Activated CD8-positive, alpha-beta memory T cell treated with anti-CD3 and anti-CD28 coated beads, Interleukin-2, amount 50 U/mL, for 1 hour (primary cell): ENCODE results near the gene TRAPPC2.
A peak's percentile ranks its signal among the peaks of the same experiment; 100 is the strongest.

Experiments
- DNase-seq: peaks from one replicate; pipeline ENCODE4 v3.0.0-alpha.2; 2020; ENCODE audit errors: extremely low read depth

TRAPPC2 gene

GRCh38 chrX:13734278-13735172 lies at the start of gene TRAPPC2, which contains the start of gene OFD1:
Gene TRAPPC2, minus strand, starts transcription at chrX:13734620. Its CDS starts 14,657 bp downstream, at chrX:13719963.
Gene OFD1, plus strand, starts transcription at chrX:13734748. Its CDS starts 324 bp downstream, at chrX:13735072.
- peak; percentile 84 for DNase-seq

- no peak for DNase-seq
These were observed 46.5 kb upstream of the TRAPPC2 start for GRCh38 chrX:13780868-13781427.

- no peak for DNase-seq
These were observed 44.5 kb upstream of the TRAPPC2 start for GRCh38 chrX:13778916-13779315.

GRCh38 chrX:13776387-13776786 lies 42.0 kb upstream of the TRAPPC2 start:
- no peak for DNase-seq

DNA sequence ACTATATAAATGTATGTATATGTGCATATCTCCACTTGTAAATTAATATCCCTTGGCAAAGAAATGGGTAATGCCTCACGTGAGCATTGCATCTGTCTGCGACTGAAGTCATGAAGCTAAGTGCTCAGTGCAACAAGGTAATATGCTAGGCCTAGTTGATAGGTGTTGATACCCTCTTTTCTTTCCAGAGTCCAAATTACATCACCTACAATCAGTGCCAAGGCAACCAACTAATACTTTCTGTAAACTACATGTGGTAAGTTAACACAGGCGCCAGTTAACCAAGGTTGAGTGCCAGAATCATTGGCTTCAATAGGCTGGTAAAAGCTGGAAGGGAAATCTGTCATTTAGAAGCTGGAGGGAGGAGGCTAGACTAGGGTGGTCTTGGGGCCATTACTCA lies 41.4 kb upstream of the TRAPPC2 start:
- no peak for DNase-seq

DNA sequence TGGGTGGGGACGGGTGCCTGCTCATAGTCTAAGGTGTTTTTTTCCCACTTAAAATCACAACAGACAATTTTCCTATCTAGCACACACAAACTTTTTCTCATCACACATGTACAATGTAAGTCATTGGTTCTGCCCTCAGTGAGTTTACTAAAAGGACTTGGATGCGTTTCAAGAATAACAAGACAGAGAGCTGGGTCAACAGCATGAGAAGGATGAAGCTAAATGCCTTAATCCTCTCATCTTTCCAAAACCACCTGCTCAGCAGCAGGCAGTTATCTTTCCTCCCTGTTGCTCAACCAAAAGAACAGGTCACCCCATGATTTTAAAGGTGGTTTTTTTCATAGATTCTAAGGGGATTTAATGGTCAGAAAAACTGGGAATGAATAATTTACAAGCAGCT lies 40.3 kb upstream of the TRAPPC2 start:
- no peak for DNase-seq

DNA sequence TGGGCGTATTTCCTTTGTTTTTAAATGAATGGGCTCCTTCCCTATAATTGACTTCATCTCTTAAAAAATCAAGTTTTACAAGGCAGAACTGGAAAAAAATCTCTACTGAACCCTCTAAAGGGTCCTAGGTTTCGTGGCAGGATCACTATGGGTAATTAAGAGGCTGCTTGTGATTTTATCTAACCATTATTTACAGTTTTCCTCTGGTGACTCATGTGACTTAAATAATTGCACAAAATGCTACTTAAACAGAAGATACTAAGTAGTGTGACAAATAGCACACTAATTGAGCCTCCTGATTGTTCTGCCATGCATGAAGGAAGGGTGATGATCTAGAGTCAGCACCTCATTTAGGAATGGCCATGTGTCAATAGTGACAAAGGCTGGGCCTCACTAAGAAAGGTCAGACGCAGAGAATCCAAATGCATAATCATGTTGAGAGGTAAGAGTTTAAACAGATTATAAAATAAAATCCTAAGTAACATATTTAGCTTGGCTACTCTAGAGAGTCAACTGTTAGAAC lies 35.7 kb upstream of the TRAPPC2 start:
- DNase-seq: no peak

GRCh38 chrX:13768939-13769338 lies 34.5 kb upstream of the TRAPPC2 start:
- no peak for DNase-seq

- no peak for DNase-seq
These were observed 30.3 kb upstream of the TRAPPC2 start for GRCh38 chrX:13764765-13765164.

DNA sequence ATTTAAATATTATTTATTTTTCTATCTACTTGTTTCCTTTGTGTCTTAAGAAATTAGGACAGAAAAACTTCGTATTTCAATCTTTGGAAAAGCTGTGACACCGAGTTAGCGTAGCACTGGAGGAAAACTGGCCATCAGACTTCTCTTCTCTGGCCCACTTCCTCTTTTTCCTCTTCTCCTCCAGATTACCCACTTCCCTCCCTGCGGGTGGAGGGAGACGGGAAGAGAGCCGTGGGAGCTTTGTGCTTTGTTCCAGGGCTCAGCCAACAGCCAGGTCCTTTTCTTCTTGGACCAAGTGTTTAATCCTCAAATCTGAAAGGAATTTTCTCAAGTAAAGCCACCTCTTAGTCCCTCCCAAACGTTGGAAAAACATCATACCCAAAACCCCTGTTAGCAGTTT lies 29.9 kb upstream of the TRAPPC2 start:
- no peak for DNase-seq

DNA sequence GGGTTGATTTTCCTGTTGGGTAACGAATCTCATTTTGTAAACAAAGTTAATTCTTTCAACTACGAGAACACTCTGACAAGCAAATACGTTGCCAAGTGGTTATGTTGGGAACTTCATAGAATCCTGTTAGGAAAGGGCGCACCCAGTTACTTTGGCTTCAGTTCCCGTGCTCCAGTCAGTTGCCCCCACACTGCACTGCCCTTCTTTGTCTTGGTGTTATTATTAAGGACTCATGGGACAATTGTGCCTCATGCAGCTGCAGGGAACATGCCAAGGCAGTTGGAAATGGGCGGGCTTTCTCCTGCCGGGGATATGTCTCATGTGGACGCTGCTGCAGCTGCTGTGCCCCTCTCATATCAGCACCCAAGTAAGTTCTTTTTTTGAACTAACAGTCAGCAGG lies 29.1 kb upstream of the TRAPPC2 start:
- DNase-seq: no peak

GRCh38 chrX:13761606-13762414 lies 27.4 kb upstream of the TRAPPC2 start:
- no peak for DNase-seq

GRCh38 chrX:13760426-13760825 lies 26.0 kb upstream of the TRAPPC2 start:
- no peak for DNase-seq

DNA sequence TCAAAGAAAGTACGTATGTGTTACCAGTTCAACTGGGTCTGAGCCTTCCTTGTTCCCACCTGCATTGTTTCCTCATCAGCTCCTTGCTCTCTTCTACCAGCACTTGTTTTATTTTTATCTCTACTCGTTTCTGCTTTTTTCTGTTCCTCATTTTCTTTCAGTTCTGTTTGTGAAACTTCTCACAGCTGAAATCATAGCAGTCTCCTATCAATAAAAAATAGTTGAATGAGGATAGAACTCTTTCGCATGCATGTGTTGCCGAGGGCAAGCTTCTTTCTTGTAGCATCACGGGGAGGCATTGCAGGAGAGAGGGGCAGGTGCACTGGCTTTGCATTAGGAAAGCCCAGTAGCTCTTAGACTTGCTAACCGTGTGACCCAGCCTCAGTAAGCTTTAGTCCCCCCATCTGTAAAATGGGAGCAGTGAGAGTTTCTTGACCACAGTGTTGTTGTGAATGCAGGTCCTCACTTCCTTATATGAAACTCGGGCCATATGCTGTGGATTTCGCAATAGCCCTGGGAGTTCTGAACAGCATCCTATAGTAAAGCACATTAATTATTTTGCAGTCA lies 24.8 kb upstream of the TRAPPC2 start:
- DNase-seq: no peak

DNA sequence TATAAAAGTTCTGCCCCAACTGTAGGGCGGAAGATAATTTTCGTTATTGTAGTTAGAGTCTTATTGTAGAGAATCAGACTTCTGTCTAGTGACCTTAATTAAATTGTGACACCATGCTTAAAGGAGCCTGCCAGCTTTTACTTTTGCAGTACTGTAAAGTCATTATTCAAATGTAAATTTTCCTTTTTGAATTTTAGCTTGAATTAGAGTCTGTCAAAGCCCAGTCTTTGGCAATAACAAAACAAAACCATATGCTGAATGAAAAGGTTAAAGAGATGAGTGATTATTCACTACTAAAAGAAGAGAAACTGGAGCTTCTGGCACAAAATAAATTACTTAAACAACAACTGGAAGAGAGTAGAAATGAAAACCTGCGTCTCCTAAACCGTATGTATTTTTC lies 22.0 kb upstream of the TRAPPC2 start:
- no peak for DNase-seq

DNA sequence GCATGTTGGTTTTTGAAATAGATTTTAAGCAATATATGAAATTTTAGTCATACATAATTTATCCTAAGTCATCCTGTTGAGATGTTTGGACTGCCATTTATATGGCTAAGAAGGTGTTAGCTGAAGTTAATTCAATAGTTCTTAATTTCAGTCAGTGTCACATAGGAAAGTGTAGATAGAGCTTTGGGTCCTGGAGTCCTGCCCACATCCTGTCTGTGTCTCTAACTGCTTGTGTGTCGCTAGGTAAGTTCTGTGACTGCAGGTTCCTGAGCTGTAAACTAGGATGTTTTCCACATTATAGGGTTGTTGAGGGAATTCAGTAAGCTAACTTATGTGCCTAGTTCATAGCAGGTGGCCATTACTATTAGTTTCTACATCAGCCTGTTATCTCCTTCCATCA lies 20.8 kb upstream of the TRAPPC2 start:
- no peak for DNase-seq

DNA sequence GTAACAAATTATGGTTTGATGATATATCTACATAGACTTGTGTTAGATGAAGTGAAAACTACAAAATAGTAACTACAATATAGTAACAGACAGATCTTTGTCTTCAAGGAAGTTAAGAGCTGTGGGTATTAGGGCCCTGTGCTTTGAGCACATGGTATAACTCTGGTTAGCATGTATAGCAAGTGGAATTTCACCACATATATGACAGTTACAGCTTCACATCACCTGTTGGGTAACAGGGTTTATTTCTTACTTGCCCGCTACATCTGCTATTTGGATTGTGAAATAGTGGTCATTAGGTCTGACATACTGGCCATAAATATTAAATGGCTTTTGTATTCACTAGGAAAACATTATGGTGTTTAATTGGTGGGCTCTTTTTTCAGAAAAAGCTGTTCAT lies 20.3 kb upstream of the TRAPPC2 start:
- DNase-seq: no peak

- no peak for DNase-seq
These were observed 18.2 kb upstream of the TRAPPC2 start for GRCh38 chrX:13752646-13753045.

DNA sequence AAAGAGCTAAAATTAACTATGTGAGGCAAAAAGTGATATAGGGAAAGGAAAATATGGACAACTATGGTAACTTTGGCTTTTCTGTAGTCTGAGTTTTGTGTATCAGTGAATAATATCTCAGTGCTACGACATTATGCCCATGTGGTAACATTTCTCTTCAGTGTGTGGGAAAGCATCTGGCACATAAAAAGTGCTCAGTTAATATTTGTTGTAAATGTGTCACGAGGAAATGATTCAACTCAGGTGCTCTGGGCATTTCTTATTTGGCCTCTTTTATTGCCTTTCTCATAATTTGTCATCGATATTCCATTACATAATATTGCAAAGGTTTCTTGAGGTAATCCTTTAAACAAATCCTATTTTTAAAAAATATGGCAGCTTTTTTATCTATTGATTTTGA lies 17.7 kb upstream of the TRAPPC2 start:
- no peak for DNase-seq

- no peak for DNase-seq
These were observed 16.4 kb upstream of the TRAPPC2 start for GRCh38 chrX:13750812-13751211.

- no peak for DNase-seq
These were observed 15.8 kb upstream of the TRAPPC2 start for GRCh38 chrX:13750204-13750603.

DNA sequence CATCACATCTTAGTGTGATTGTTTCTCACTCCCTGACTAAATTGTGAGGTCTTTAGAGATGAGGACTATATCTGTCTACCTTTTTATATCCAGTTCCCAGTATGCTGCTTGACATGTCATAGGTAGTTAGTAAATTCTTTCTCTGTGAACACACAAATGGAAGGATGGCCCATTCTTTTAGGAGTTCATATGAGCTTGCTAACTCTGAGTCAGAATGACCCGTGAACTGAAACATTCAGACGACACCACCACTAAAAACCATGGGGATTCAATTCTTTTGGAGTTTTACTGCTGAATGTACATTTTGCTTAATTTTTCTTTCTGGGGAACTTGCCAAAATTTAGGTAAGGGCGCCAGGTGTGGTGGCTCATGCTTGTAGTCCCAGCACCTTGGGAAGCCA lies 14.1 kb upstream of the TRAPPC2 start:
- DNase-seq: no peak
